ENCODE measurements around the gene PRRG4.

The PRRG4 gene

GRCh38 chr11:32890843-32891656 lies 61.3 kb downstream of the PRRG4 start:
- DNase-seq (ENCODE audit: low read depth): no peak
- TF ChIP-seq CTCF (conservative IDR thresholded peaks at IDR 0.05; ENCODE audit: low read depth, low read length): no peak

GRCh38 chr11:32891657-32892354 lies 62.1 kb downstream of the PRRG4 start:
- no peak for TF ChIP-seq CTCF (conservative IDR thresholded peaks at IDR 0.05; ENCODE audit: low read depth, low read length)
- DNase-seq (ENCODE audit: low read depth): no peak
- H3K4me3 ChIP-seq (ENCODE audit: low read length): peak overlapping the region; percentile 74

More at GRCh38 chr11:32890843-32891656, 61.3 kb downstream of the PRRG4 start:
- H3K4me3 ChIP-seq (ENCODE audit: low read length): no peak overlapping the region

GRCh38 chr11:32892355-32893092 lies 62.8 kb downstream of the PRRG4 start, which contains the start of gene QSER1:
Gene QSER1, plus strand, starts transcription at chr11:32892811. Its CDS starts 315 bp downstream, at chr11:32893126.
- peak within 1 kb of the TSS; percentile 83 for H3K4me3 ChIP-seq (ENCODE audit: low read length)
- TF ChIP-seq CTCF (conservative IDR thresholded peaks at IDR 0.05; ENCODE audit: low read depth, low read length): no peak
- no peak for DNase-seq (ENCODE audit: low read depth)

- no peak for DNase-seq (ENCODE audit: low read depth)
- no peak for TF ChIP-seq CTCF (conservative IDR thresholded peaks at IDR 0.05; ENCODE audit: low read depth, low read length)
- peak overlapping the region; percentile 83 for H3K4me3 ChIP-seq (ENCODE audit: low read length)
Measured at GRCh38 chr11:32893093-32893342, 63.3 kb downstream of the PRRG4 start.

- TF ChIP-seq CTCF (conservative IDR thresholded peaks at IDR 0.05; ENCODE audit: low read depth, low read length): peak; percentile 49
- peak overlapping the region; percentile 83 for H3K4me3 ChIP-seq (ENCODE audit: low read length)
- DNase-seq (ENCODE audit: low read depth): no peak
Measured at GRCh38 chr11:32893343-32894148, 63.8 kb downstream of the PRRG4 start.

GRCh38 chr11:32894149-32894827 lies 64.6 kb downstream of the PRRG4 start:
- DNase-seq (ENCODE audit: low read depth): no peak
- TF ChIP-seq CTCF (conservative IDR thresholded peaks at IDR 0.05; ENCODE audit: low read depth, low read length): no peak
- H3K4me3 ChIP-seq (ENCODE audit: low read length): peak overlapping the region; percentile 83
